HK-2 (cell line): ENCODE measurements around the gene LRIT1.
"Not testable (repeated sequence)": the region's sequence is repeated elsewhere in the genome, so short reads cannot be mapped to it uniquely, and the experiment has no call there.

Source experiments
- DNase-seq: peaks from one replicate; pipeline ENCODE4 v3.0.0-alpha.2; 2018; ENCODE audit not compliant: unreplicated experiment

Gene LRIT1

DNA sequence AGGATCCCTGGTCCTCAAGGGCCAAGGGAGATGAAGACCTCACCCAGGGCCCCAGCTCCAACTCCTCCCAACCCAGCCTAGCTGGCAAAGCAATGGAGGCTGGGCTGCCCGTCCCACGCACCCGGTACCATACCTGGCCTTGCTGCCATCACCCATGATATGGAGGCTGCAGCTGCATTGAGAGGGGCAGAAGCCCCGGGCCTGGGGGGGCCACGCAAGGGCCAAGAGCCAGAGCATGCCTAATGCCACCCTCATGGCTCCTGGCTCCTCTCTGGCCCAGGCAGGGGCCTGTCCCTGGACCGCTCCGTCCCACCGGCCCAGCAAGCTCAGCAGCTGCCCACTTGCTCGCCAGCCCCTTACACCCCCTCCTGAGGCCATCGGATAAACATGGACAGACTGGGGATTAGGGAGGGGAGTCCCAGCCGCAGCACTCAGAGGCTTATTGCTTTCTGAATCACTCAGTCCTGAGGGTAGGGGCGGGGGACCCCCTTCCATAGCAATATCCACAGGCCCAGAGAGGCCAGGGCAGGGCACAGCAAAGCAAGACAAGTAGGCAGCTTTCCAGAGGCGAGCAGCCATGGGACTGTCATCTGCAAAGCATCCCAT is at the start of gene LRIT1:
Gene LRIT1 (minus strand): TSS at position 362 of the 606 bp plus-strand sequence. CDS start 107 bp downstream, at position 255.
- DNase-seq, result no peak

DNA sequence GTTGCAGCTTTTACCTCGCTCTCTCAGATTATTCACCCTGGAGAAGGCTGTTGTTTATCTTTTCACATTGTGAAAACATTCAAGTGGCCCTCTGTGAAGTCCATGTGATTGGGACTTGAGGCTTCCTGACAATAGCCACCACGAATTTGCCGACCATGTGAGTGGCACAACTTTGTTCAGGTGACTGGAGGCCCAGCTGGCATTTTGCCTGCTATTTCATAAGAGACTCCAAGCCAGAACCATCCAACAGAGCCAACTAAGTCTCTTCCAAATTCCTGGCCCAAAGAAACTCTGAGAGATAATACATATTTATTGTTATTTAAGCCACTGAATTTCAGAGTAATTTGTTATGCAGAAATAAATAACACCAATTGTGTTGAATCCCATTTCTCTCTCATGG is 48.9 kb upstream of the LRIT1 start:
- no peak for DNase-seq

- no peak for DNase-seq
These were observed 48.3 kb upstream of the LRIT1 start for GRCh38 chr10:84289521-84290200.

GRCh38 chr10:84288151-84288550 is 46.8 kb upstream of the LRIT1 start:
- no peak for DNase-seq

DNA sequence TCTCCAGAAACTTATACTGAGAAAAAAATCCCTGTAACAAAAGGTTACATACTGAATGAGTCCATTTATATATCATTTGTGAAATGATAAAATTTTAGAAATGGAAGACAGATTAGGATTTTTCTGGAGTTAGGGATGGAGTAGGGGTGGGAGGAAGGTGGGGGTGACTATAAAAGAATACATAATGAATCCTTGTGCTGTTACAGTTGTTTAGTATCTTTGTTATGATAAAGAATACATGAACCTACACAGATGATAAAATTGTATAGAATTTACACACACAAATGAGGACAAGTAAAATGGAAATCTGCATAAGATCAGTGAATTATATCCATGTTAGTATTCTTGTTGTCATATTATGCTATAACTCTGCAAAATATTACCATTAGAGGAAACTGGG is 45.3 kb upstream of the LRIT1 start:
- no peak for DNase-seq

DNA sequence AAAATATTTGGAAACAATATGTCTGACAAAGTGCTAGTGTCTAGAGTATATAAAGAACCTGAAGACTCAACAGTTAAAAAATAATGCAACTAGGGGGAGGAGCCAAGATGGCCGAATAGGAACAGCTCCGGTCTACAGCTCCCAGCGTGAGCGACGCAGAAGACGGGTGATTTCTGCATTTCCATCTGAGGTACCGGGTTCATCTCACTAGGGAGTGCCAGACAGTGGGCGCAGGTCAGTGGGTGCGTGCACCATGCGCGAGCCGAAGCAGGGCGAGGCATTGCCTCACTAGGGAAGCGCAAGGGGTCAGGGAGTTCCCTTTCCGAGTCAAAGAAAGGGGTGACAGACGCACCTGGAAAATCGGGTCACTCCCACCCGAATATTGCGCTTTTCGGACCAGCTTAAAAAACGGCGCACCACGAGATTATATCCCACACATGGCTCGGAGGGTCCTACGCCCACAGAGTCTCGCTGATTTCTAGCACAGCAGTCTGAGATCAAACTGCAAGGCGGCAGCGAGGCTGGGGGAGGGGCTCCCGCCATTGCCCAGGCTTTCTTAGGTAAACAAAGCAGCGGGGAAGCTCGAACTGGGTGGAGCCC is 38.6 kb upstream of the LRIT1 start:
- DNase-seq, result not testable (repeated sequence)

DNA sequence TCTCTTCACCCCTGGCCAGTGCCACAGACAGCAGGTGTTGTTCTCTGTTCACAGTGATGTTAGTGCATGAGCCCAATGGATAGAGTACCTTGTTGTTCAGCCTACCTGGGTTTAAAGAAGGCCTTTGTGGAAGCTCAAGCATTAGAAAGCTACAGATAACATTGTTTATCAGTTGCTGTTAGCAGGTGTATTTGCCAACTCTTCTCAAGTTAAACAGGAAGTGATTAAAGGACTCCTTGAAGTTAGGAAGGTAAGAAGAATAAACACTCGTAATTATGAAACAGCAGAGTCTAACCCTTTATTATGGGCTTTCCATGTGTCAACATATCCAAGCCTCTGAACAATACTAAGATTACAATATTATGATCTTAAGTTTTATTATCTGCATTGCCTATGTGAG is 29.4 kb upstream of the LRIT1 start:
- DNase-seq, result no peak

GRCh38 chr10:84269773-84270172 is 28.4 kb upstream of the LRIT1 start:
- DNase-seq, result peak; percentile 23

- DNase-seq, result no peak
These were observed 27.8 kb upstream of the LRIT1 start for GRCh38 chr10:84269162-84269561.

DNA sequence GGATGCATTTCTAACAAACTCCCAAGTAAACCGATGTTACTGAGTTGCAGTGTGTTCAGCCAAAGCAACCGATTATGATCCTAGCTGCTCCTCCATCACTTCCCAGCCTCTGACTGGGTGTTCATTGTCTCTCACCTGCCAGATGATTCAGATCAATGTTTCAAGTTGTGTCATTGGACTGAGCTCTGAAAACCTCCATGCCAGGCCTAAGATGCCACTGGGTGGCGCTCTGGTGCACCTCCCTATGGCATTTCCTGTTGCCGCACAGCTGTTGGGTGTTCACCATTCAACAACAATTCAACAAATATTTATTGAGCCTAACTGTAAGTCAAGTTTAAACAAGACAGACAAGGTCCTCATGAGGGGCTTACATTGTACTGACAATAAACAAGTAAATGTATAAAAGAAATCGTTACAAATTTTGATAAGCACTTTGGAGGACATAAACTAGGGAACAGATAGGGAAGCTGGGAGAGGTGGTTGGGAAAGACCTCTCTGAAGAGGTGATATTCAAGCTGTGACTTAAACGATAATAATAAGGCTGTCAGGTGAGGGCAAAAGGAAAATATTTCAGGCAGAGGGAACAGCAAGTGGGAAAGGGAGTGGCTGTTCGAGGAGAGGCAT is 26.3 kb upstream of the LRIT1 start:
- peak; percentile 49 for DNase-seq

GRCh38 chr10:84265418-84265817 is 24.1 kb upstream of the LRIT1 start:
- DNase-seq, result no peak

GRCh38 chr10:84264611-84265141 is 23.3 kb upstream of the LRIT1 start:
- peak; percentile 70 for DNase-seq

DNA sequence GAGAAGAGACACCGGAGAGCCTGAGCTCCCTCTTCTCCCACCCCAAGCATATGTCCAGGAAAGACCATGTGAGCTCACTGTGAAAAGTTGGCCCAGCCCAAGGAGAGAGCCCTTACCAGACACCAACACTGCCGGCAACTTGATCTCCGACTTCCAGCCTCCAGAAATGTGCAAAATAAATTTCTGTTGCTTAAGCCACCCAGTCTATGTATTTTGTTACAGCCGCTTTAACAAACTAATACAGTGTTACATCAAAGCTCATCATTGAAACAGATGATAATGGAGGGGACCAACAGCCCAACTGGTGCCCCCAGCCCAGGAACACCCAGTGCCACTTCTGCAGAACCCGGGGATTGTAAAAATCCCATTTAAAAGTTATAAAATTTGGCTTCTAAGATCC is 22.4 kb upstream of the LRIT1 start:
- DNase-seq, result no peak

DNA sequence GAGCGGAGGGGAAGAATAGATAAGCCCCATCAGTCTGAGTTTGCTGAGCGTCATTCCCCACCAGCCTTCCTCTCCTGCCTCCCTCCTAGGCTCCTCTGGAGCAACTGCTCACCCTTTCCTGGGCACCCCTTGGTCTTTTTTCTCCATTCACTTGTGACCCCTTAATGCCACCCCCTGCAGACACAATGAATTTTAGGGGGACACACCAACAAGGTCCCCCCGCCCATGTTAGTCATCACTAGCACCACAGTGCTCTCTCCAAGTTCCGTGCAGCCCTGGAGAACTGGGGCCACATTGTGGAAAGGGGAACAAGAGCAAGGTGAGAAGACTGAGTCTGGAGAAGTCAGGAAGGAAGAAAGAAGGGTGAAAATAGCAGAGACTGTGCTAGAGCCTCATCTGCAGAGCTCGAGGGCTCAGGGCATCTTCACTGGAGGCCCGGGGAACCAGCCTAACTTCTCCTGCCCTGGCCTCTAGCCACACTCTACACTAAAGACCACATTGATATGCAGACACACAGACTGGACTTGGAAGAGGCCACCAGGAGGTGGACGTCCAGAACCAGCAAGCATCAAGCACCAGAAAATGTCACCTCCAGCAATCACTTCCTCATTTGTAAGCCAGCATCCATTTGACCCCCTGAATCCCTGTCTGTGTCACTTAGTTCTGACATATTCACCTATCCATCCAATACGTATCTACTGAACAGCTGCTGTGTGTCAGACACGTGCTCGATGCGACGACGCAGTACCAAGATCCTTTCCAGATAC is 21.0 kb upstream of the LRIT1 start:
- no peak for DNase-seq

DNA sequence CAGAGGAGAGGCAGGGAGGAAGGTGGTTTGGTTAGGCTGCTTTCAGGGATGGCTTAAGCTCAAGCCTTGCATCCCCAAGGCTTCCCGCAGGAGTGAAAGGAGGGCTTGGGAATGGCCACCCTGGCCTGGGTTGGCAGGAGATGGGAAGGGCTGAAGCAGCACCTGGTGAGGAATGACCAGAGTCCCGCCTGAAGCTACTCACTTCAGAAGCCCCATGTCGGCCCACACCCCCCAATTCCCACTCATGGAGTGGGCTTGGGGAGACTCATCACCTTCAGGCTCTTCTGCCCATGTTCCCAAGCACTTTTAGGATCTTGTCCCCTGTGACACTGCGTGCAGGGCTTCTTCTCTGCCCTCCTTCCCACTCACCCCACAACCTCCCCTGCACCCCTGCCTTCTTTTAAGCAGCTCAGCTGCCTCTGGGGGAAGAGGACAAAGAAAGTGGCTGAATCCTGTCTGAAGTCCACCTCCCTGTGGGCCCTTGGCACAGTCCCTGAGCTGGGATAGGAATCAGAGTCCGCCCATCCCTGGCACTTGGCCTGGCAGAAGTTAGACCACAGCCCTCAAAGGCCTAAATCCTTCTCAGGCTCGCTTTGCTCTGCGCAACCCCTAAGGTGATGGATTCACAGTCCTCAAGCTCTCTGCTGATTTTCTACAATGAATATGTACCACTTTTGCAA is 20.0 kb upstream of the LRIT1 start:
- DNase-seq, result no peak

DNA sequence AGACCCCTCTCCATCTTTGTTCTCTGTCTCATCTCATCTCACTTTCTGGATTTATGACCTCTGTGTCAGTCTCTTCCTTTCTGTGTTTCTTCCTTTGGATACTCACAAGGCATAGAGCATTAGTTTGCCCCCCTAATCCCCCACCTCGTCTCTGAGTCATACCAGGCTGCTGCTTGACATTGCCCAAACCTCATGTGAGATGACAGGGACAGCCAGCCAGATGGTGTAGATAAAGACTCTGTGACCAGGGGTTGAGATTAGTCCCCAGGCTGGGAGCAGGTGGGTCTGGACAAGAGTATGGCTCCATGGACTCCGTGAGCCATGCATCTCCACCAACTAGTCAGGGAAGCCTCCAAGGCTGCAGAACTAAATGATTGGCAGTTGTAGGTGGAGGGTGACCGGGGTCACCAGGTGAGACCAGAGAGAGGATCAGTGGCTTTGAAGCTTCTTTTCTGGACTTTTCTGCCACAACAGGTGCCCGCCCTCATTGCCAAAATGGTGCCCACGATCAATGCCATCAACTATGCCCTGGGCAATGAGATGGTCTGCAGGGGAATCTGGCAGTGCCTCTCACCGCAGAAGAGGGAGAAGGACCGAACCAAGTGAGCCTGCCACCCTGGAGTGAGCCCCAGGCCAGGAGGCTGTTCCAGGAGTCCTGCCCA is 16.8 kb upstream of the LRIT1 start:
- DNase-seq, result no peak

DNA sequence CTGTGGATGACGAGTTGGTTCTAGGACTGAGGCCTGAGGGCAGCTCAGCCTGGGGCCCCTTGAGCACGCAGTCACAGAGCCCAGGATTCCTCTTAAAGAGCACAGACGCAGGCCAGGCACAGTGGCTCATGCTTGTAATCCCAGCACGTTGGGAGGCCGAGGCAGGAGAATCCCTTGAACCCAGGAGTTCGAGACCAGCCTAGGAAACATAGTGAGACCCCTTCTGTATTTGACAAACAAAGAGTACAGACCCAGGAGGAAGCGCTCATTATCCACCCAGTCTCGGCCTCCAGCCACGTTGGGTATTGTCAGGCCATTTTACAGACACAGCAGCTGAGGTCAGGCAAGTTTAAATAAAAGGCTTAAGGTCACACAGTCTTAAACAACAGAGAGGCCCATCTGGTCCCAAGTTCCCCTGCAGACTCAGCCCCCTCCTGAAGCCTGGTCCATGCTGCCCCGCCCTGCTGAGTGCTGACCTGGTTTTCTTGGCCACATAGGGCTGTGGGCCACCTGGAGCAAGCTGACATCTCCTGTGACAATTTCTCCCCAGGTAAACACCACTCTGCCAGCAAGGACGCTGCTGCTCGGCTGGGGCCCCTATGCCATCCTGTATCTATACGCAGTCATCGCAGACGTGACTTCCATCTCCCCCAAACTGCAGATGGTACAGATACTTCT is 16.1 kb upstream of the LRIT1 start:
- DNase-seq, result no peak

- DNase-seq, result peak; percentile 37
These were observed 15.4 kb upstream of the LRIT1 start for GRCh38 chr10:84256510-84257342.
